ENCODE measurements around the gene SMYD5. TPM values are rescaled to one million over a fixed set of nuclear protein-coding genes. Genes with fewer than 3 reads are reported as not detected.
A peak's percentile ranks its signal among the peaks of the same experiment; 100 is the strongest.

The SMYD5 gene
- total RNA-seq, 1 donor from 2014 or later: 12.9 TPM

- no peak for DNase-seq (ENCODE audit: low spot score)
Measured at GRCh38 chr2:73205611-73206010, 8.4 kb upstream of the SMYD5 start.

GRCh38 chr2:73208258-73208657, 5.8 kb upstream of the SMYD5 start:
- no peak for DNase-seq (ENCODE audit: low spot score)

- no peak for DNase-seq (ENCODE audit: low spot score)
Measured at GRCh38 chr2:73210019-73210418, 4.0 kb upstream of the SMYD5 start.

- no peak for DNase-seq (ENCODE audit: low spot score)
Measured at GRCh38 chr2:73210696-73211095, 3.3 kb upstream of the SMYD5 start.

GRCh38 chr2:73212098-73212447, 2.0 kb upstream of the SMYD5 start:
- DNase-seq (ENCODE audit: low spot score): no peak

GRCh38 chr2:73212448-73213176, 1.4 kb upstream of the SMYD5 start:
- DNase-seq (ENCODE audit: low spot score): peak; percentile 60

GRCh38 chr2:73215254-73215653, 1.2 kb downstream of the SMYD5 start:
- DNase-seq (ENCODE audit: low spot score): no peak

GRCh38 chr2:73217160-73217559, 3.1 kb downstream of the SMYD5 start:
- no peak for DNase-seq (ENCODE audit: low spot score)

- DNase-seq (ENCODE audit: low spot score): no peak
Measured at GRCh38 chr2:73217826-73218225, 3.8 kb downstream of the SMYD5 start.

- DNase-seq (ENCODE audit: low spot score): no peak
Measured at GRCh38 chr2:73218298-73218697, 4.3 kb downstream of the SMYD5 start.

GRCh38 chr2:73223821-73224220, 9.8 kb downstream of the SMYD5 start:
- no peak for DNase-seq (ENCODE audit: low spot score)

GRCh38 chr2:73225513-73226360, 11.7 kb downstream of the SMYD5 start:
- DNase-seq (ENCODE audit: low spot score): no peak

- no peak for DNase-seq (ENCODE audit: low spot score)
Measured at GRCh38 chr2:73227086-73227485, 13.0 kb downstream of the SMYD5 start.

- no peak for DNase-seq (ENCODE audit: low spot score)
Measured at GRCh38 chr2:73228631-73229030, 14.6 kb downstream of the SMYD5 start.

- DNase-seq (ENCODE audit: low spot score): no peak
Measured at GRCh38 chr2:73232403-73233153, 18.5 kb downstream of the SMYD5 start.

- DNase-seq (ENCODE audit: low spot score): peak; percentile 100
Measured at GRCh38 chr2:73233154-73233931, 19.3 kb downstream of the SMYD5 start, which contains the start of gene PRADC1. Gene PRADC1 (minus strand): TSS chr2:73233239. CDS start chr2:73233160, 79 bp downstream.

GRCh38 chr2:73233932-73234832, 20.1 kb downstream of the SMYD5 start, which contains the start of gene CCT7:
Gene CCT7 (plus strand): TSS chr2:73234308. CDS start chr2:73234379, 71 bp downstream.
- peak; percentile 92 for DNase-seq (ENCODE audit: low spot score)

- DNase-seq (ENCODE audit: low spot score): no peak
Measured at GRCh38 chr2:73235315-73236028, 21.4 kb downstream of the SMYD5 start.

- DNase-seq (ENCODE audit: low spot score): no peak
Measured at GRCh38 chr2:73237168-73237567, 23.1 kb downstream of the SMYD5 start.

- no peak for DNase-seq (ENCODE audit: low spot score)
Measured at GRCh38 chr2:73238149-73238548, 24.1 kb downstream of the SMYD5 start.
